ENCODE results near the gene FRS3.

- TF ChIP-seq REST (IDR thresholded peaks at IDR 0.05; ENCODE audit: insufficient read depth in 1 of 2, low read depth in 2 of 2, low read length in 2 of 2) (no peak), POLR2AphosphoS5 (IDR thresholded peaks at IDR 0.05; ENCODE audit: low read depth, low read length) (no peak)
Observed at GRCh38 chr6:41781366-41781730, 1.6 kb upstream of the FRS3 start.
